IPS-18a (cell line): ENCODE results near the gene PDE4D.

Source experiments
- H3K27ac ChIP-seq: one replicate; pipeline ENCODE4 v1.5.1; 2013; ENCODE audit warnings: low read length
- H3K27me3 ChIP-seq: one replicate; pipeline ENCODE4 v1.6.1; 2013; ENCODE audit warnings: mild to moderate bottlenecking, low read length; ENCODE audit not compliant: control insufficient read depth, insufficient read depth
- H3K36me3 ChIP-seq: one replicate; pipeline ENCODE4 v1.6.1; 2013; ENCODE audit warnings: low read depth, low read length; ENCODE audit not compliant: control insufficient read depth
- H3K4me1 ChIP-seq: one replicate; pipeline ENCODE4 v1.6.1; 2013; ENCODE audit warnings: low read depth, low read length; ENCODE audit not compliant: control insufficient read depth
- H3K4me3 ChIP-seq: one replicate; pipeline ENCODE4 v1.5.1; 2013; ENCODE audit warnings: low read length
- H3K9ac ChIP-seq: one replicate; pipeline ENCODE4 v1.6.1; 2013; ENCODE audit warnings: mild to moderate bottlenecking, low read length, moderate library complexity
- H3K9me3 ChIP-seq: one replicate; pipeline ENCODE4 v1.6.1; 2013; ENCODE audit warnings: low read depth, low read length; ENCODE audit not compliant: control insufficient read depth

The PDE4D gene

DNA sequence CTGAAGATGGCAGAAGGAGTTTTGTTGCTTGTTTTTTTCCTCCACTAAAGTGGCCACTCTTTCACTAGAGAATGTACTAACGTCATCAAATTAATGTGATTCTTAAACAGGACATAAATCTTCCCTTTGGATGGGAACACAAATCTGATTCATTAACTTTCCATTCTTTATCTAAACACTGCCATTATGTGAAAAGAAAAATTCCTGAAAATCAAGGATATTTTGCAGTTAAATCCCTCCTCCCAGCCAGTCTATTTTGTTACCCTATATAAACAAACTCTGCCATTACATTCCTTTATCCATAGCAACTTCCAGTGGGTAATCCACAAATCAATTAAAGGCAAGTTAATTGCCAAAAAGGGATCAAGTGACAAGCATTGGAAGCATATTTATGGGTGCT is 546.5 kb downstream of the PDE4D start:
- Histone ChIP-seq H3K4me1 (no peaks in the 10 kb centered on the region), H3K4me3 (no peak overlapping the region), H3K9me3 (no peaks in the 10 kb centered on the region), H3K9ac (no peak overlapping the region), H3K36me3 (no peaks in the 10 kb centered on the region), H3K27me3 (no peaks in the 10 kb centered on the region), H3K27ac (no peak overlapping the region)

DNA sequence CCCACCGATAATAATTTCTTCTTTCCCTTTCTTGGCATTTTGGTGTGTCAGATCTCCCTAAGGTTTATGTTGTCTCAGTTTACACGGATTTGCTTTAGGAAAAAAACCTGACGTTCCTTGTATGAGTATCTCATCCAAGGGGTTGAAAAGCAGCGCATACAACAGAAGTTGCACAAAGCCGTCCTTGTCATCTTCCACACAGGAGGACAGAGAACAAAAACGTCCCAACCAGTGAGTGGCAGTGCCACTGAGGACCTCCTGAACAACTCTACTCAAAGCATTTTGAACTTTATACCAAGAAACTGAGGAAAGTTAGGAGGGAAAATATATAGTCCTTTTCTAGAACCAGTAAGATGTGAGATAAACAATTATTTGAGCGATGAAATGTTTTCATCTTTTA is 547.0 kb downstream of the PDE4D start:
- Histone ChIP-seq H3K27ac (no peak overlapping the region), H3K9me3 (no peaks in the 10 kb centered on the region), H3K4me1 (no peaks in the 10 kb centered on the region), H3K9ac (no peak overlapping the region), H3K4me3 (no peak overlapping the region), H3K36me3 (no peaks in the 10 kb centered on the region), H3K27me3 (no peaks in the 10 kb centered on the region)

DNA sequence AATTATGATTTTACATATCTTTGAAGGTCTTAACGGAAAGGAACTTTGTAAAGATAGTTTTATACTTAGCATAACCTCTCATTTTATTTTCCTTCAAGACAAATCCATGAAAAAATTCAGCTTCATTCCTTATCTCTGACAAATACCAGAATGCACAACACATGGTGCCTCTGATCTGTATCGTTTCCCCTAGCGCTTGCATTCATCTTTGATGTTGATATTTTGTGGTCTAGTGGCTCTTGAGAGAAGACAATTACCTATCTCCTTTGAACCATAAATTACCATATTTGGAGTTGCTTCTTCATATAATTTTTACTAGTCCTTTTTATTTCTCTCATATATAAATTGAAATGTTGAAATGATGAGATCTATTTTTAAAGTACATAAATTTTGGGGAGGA is 551.3 kb downstream of the PDE4D start:
- no peak overlapping the region for H3K27ac ChIP-seq
- H3K9ac ChIP-seq: no peak overlapping the region
- H3K9me3 ChIP-seq: no peaks in the 10 kb centered on the region

DNA sequence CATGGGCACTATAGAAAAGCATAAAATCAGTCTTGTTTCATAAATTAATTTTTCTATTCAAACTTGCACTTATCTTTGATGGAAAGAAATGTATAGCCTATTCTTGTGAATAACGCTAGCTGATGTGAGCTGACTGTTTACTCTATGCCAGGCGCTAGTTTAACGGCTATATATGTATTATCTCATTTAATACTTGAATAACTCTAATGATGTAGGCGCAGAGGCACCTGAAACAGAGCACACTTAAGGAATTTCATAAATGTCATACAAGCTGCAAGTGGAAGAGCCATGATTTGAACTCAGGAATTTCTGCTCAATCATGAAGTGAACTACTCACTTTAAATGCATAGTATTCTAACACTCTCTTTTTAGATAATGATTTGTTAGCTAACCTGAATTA is 551.8 kb downstream of the PDE4D start:
- Histone ChIP-seq H3K4me1 (no peaks in the 10 kb centered on the region), H3K9me3 (no peaks in the 10 kb centered on the region), H3K9ac (no peak overlapping the region), H3K27ac (no peak overlapping the region), H3K27me3 (no peaks in the 10 kb centered on the region), H3K36me3 (no peaks in the 10 kb centered on the region), H3K4me3 (no peak overlapping the region)

More for the DNA sequence above, 551.3 kb downstream of the PDE4D start:
- H3K4me3 ChIP-seq: no peak overlapping the region
- H3K27me3 ChIP-seq: no peaks in the 10 kb centered on the region
- no peaks in the 10 kb centered on the region for H3K36me3 ChIP-seq
- H3K4me1 ChIP-seq: no peaks in the 10 kb centered on the region

DNA sequence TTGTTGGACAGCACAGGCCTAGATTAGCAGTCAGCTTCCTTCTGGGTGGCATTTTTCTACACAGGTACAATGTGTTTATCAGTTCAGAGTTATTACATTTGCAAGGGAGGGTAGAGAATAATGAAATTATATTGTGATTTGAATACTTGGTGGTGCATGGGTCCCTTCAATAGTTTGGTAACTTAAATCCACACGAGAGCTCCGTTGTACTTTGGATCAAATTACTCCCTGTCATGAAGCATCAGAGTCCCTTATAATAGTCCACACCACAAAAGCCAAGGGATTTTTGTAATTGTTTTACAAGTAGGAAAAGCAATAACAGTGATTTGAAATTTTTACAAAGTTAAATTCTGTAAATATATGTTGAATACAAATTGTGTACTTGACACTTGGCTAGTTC is 552.4 kb downstream of the PDE4D start:
- no peak overlapping the region for H3K4me3 ChIP-seq
- H3K27me3 ChIP-seq: no peaks in the 10 kb centered on the region

DNA sequence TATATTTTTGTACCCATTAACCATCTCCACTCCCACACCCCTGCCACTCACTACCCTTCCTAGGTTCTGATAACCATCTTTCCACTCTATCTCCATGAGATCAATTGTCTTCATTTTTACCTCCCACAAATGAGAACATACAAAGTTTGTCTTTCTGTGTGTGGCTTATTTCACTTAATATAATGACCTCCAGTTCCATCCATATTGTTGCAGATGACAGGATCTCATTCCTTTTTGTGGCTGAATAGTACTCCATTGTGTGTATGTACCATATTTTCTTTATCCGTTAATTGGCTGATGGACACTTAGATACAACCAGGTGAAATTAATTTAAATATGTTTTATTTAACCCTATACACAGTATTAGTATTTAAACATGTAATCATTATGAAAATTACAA is 552.9 kb downstream of the PDE4D start:
- H3K36me3 ChIP-seq: no peaks in the 10 kb centered on the region
- no peak overlapping the region for H3K4me3 ChIP-seq
- H3K27ac ChIP-seq: no peak overlapping the region
- H3K9ac ChIP-seq: no peak overlapping the region
- H3K9me3 ChIP-seq: no peaks in the 10 kb centered on the region
- no peaks in the 10 kb centered on the region for H3K27me3 ChIP-seq
- no peaks in the 10 kb centered on the region for H3K4me1 ChIP-seq

More for the DNA sequence above, 552.4 kb downstream of the PDE4D start:
- Histone ChIP-seq H3K36me3 (no peaks in the 10 kb centered on the region), H3K27ac (no peak overlapping the region), H3K9ac (no peak overlapping the region), H3K9me3 (no peaks in the 10 kb centered on the region), H3K4me1 (no peaks in the 10 kb centered on the region)

DNA sequence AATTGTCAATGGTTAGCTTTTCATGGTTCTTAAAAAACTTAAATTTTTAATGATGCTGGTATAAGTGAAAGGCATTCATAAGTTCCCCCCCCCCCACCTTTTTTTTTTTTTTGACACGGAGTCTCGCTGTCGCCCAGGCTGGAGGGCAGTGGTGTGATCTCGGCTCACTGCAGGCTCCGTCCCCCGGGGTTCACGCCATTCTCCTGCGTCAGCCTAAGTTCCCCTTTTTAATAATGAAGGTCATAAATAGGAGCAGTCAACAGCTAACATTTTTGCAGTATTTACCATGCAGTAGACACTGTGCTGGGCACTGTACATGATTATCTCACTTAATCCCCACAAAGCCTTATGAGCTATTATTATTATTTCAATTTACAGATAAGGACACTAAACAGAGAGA is 556.3 kb downstream of the PDE4D start:
- Histone ChIP-seq H3K27me3 (no peaks in the 10 kb centered on the region), H3K9ac (no peak overlapping the region), H3K36me3 (no peaks in the 10 kb centered on the region), H3K4me3 (no peak overlapping the region), H3K4me1 (no peaks in the 10 kb centered on the region), H3K27ac (no peak overlapping the region), H3K9me3 (no peaks in the 10 kb centered on the region)

DNA sequence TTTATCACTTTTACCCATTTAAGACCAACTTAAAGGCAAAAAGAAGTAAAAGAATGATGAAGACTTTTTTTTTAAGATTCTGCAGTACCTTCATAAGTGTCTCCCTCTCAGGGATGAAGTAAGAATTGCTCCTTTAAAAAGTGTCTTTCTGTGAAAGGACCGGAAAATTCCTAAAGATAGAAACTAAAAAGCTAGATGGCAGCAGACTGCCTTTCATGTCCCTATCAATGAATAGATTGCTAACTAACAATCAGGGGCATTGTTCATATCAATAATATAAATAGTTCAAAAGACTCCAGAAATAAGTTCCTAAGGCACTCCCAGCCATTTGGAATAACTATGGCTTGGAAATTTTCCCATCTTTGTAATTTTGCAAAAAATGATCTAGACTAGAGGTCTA is 558.0 kb downstream of the PDE4D start:
- Histone ChIP-seq H3K27me3 (no peaks in the 10 kb centered on the region), H3K36me3 (no peaks in the 10 kb centered on the region), H3K4me3 (no peak overlapping the region), H3K9ac (no peak overlapping the region), H3K4me1 (no peaks in the 10 kb centered on the region), H3K9me3 (no peaks in the 10 kb centered on the region), H3K27ac (no peak overlapping the region)

DNA sequence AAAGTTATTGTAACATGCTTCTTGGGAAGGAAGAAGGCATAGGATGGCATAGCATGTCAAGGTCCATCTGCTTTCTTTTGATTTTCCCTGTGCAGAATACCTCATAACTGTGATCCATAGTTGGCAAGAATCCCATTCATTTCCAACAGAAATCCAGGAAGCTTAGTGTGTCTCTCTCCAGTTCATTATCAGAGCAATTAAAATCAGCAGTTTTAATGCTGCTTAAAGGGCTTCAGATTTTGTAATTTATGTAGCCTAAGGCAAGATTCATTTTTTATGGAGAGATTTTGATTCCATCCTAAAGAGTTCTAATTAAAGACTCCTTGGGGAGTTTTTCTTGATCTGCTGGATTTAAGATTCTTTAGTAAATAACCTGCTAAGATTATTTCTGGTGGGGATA is 560.1 kb downstream of the PDE4D start:
- no peaks in the 10 kb centered on the region for H3K36me3 ChIP-seq
- no peaks in the 10 kb centered on the region for H3K9me3 ChIP-seq
- no peak overlapping the region for H3K9ac ChIP-seq
- H3K27me3 ChIP-seq: no peaks in the 10 kb centered on the region
- H3K4me3 ChIP-seq: no peak overlapping the region
- H3K4me1 ChIP-seq: no peaks in the 10 kb centered on the region
- H3K27ac ChIP-seq: no peak overlapping the region

DNA sequence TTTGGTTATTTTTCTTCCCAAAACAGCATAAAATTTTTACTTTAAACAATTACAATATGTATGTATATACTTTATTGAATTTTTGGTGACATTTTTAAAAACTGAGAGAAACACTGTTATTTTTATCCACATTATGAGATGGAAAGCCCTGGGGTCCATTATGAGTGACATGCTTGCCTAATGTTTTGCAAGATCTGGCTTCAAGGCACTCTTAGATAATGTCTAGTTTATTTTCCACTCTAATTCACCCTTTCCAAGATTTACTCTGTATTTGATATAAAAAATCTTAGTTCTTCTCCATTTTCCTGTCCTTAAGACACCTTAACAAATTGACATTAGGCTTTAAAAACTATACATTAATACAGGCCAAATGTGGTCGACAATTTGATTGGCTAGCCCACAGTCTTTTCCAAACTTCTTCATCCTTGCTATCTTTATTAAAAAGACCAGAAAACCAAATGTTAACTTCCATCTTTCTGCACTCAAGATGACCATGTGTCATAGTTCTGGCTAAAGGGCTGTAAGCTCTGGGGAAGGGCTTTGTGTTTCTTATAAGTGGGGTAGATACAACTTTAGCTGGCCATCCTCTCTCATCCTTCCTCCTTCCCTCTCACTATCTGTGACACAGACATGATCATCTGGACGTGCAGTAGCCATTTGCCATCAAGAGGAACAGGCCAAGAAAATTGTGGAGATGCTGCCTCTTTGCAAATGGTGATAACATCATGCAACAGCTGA is 561.1 kb downstream of the PDE4D start:
- no peaks in the 10 kb centered on the region for H3K36me3 ChIP-seq
- no peak overlapping the region for H3K9ac ChIP-seq
- H3K4me1 ChIP-seq: no peaks in the 10 kb centered on the region
- no peak overlapping the region for H3K27ac ChIP-seq
- H3K9me3 ChIP-seq: no peaks in the 10 kb centered on the region
- H3K4me3 ChIP-seq: no peak overlapping the region
- H3K27me3 ChIP-seq: no peaks in the 10 kb centered on the region

DNA sequence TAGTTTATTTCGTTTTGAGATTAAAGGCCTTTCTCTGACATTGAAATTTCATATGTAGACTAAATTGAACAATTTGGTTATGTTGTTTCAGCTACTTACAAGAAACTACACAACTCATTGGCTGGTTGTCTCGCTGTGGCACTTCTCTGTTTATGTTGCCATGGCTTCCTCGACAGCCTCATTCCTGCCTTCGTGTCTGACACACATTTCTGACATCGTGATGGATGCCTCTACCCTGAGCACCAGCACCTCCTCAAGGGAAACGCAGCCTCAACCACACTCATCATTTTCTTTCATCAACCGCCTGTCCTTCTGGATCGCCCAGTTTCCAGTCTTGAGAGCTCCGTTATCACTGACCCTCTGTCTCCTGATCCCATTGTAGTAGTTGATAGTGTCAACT is 562.8 kb downstream of the PDE4D start:
- H3K9ac ChIP-seq: no peak overlapping the region
- H3K4me3 ChIP-seq: no peak overlapping the region
- no peak overlapping the region for H3K27ac ChIP-seq
- H3K36me3 ChIP-seq: no peaks in the 10 kb centered on the region
- no peaks in the 10 kb centered on the region for H3K9me3 ChIP-seq
- H3K4me1 ChIP-seq: no peaks in the 10 kb centered on the region
- no peaks in the 10 kb centered on the region for H3K27me3 ChIP-seq

DNA sequence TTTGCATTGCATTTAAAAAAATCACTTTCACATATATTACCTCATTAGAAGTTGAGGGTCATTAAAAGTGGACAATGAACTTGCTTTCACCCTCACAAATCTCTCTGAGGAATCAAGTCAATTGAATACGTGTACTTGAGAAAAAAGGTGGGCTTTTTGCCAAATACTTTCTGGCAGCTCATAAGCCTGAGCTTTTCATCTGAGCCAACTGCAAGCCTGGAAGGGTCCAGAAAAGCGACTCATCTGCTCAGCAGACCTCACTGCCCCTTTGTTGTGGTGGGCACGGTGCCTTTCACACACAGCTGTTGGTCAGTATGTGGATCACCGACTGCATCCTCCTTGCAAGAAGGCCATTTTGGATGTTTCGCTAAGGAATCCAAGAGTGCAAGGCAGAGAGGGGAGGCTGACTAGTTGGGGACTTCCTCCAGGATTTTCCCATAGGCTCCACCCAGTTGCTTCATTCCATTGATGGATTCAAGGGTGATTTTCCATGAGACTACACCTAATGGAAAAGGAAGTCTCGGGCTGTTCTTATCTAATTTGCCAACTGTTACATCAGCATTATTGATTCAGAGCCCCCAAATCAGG is 564.7 kb downstream of the PDE4D start:
- Histone ChIP-seq H3K36me3 (no peaks in the 10 kb centered on the region), H3K4me1 (no peaks in the 10 kb centered on the region), H3K27ac (no peak overlapping the region), H3K9me3 (no peaks in the 10 kb centered on the region), H3K4me3 (no peak overlapping the region), H3K27me3 (no peaks in the 10 kb centered on the region), H3K9ac (no peak overlapping the region)
